Cerebellar nuclear complex (tissue), 1 donor: ENCODE measurements around the gene MRPL36.

Experiments
- DNase-seq, 2 experiments: peaks; one replicate each; lab custom pipeline; 2025; lab: John Stamatoyannopoulos, UW

MRPL36 gene

DNA sequence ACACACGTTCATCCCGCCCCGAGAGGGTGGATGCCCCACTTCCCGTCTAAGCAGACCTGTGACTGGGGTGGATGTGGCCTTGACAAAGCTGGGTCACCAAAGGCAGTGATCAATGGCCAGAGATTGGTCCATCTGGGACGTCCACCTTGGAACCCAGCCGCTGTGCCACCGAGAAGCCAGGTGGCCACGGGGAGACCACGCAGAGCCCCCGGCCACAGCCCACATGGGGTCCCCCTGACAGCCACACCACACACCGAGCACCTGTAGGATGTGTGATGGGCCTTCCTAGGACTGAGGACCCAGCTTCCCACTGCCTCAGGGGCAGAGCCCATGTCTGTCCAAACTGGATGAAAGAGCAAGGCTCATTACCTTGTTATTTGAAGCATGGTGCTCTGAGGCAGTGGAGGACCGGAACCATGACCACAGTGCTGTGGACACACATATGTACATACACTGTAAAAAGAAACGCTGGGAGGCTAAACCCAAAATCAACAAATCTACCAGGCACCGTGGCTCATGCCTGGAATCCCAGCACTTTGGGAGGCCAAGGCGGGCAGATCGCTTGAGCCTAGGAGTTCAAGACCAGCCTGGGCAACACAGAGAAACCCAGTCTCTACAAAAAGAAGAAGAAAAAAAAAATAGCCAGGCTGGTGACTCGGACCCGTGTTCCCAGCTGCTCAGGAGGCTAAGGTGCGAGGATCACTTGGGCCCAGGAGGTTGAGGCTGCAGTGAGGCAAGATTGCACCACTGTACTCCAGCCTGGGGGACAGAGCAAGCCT lies 50.1 kb downstream of the MRPL36 start:
- DNase-seq, result no peak

DNA sequence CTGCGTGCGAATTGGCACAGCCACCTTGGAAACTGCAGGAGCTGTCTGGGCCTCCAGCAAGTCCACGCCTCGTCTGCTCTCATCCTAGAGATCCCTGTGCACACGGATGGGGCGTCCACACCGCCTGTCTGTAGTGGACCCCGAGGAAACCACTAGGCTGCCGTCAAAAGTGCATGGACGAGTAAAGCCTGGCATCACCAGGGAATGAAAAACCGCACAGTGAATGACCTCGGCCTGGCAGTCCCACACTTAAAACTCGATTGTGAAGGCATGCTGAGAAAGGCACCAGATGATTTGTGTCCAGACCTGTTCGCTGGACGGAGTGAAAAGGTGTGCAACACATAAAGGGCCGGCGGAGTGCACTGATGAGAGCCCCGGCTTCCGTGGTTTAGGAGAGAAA lies 50.8 kb downstream of the MRPL36 start:
- DNase-seq, result no peak
